Right ventricle myocardium superior (tissue), 1 donor: ENCODE results near the gene CNTN5. TPM values are rescaled to one million over a fixed set of nuclear protein-coding genes. Genes with fewer than 3 reads are reported as not detected.

Experiments
- ATAC-seq: fragments of 200-7000 bp; cut with Tn5 transposase; one replicate; pipeline ENCODE4 v1.9.1; 2020; ENCODE audit warnings: mild to moderate bottlenecking; ENCODE audit not compliant: poor library complexity
- DNase-seq: peaks from one replicate; pipeline ENCODE4 v3.0.0-alpha.2; 2020
- intact Hi-C: fragments of 100-400 bp; cut with DNase I; formaldehyde crosslinking; loops from one replicate; pipeline ENCODE4 v1.11.2; 2022
- total RNA-seq: library from RNA; stranded (reverse); fragmentation: NEBNext Ultra II Directional; extraction: Animal tissue kit (Norgen Biotek cat#: 25700); gene quantifications from one replicate; pipeline ENCODE4 v1.2.1, GENCODE V29; 2021
- donor health status: DM: no; HTN: yes; CAD: no; lungs with severe emphysema.

CNTN5 gene
- total RNA-seq, 1 donor from 2014 or later = not detected

DNA sequence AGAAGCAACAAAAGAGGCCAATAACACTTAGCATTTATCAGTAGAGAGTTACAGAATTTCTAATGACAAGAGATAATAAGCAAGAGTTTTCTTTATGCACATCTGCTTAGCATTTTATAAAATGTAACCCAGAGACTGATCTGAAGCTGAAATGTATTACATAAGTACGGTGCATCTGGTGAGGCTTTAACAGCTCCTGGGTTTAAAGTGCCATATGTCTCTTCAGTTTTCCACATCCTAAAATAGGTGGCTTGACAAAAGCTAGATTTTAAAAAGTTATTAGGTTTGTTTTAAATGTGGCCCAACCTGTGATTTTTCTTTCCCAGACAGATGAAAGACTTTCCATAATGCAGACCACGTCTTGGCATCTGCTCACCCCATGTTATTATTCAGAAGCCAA is 1045.7 kb downstream of the CNTN5 start:
- DNase-seq = no peak
- intact Hi-C loops = no loop called here
- no peak for ATAC-seq

DNA sequence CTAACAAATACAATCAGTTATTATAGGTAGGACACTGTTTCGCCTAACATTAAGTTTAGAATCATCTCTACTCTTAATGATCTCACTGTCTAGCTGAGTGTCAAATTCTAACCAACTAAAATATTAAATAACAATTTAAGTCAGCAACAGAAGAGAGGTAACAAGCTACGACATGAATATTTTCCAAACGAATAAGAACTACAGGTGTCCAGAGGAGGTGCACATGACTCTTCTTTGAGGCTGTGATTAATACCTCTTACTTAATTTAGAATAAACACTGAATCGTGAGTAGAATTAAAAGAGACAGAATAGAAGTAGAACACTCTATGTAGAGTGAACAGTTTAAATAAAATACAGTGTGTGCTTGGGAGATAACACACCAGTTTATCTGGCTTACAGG is 1047.4 kb downstream of the CNTN5 start:
- DNase-seq (no peak), ATAC-seq (no peak)
- intact Hi-C loops = no loop called here

DNA sequence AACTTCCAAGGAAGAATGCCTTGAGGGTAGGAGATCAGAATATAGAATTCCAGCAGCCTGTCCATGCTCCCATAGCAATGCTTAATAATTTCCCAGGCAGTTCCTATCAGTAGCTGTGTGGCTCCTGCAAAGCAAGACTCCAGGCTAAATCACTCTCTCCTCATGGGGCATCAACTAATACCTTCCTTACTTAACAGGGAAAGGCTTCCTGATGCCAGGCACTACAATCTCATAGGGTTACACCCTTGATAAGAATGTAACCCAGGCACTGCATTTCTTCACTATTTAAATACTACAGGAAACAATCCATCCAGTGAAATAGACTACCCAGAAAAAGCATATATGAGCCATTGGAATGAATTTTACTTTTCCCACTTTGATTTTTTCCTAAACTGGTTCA is 1051.4 kb downstream of the CNTN5 start:
- intact Hi-C loops = no loop called here
- no peak for ATAC-seq

DNA sequence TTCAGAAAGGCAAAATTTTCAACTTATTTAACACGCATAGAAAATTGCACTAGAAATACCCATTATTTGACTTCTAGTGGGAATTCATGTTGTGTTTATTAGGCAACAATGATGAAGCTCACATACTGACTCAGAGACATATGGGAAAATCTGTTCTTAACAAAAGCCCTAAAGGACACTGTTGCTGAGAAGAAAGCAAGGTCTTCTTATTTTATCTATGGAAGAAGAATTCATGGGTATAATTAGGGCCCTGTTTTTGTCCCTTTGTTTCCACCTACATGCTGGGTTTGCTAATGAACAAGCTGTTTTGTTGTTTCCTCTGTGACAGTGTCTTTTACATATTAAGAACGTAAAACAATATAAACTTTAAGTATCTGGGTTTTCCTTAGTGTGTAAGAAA is 1059.6 kb downstream of the CNTN5 start:
- intact Hi-C loops = no loop called here
- DNase-seq (no peak), ATAC-seq (no peak)

More for the DNA sequence above, 1051.4 kb downstream of the CNTN5 start:
- DNase-seq = no peak

DNA sequence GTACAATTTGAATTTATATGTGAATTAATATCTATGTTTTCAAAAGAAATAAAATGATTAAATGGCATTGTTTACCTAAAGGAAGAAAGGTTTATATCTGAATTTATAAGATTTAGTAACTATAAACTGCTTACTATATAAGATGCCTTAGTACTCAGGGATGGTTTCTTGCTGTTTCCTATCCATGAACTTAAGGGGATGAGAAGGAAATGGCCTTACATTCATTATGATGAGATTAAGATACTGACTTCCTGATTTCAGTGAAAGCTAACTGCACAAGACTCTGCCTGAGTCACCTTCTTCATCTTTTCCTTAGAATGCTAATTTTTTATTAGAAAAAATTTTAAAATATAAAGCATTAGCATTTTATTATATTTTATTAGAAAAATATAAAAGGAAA is 1060.1 kb downstream of the CNTN5 start:
- no peak for ATAC-seq
- DNase-seq = no peak
- intact Hi-C loops = no loop called here

DNA sequence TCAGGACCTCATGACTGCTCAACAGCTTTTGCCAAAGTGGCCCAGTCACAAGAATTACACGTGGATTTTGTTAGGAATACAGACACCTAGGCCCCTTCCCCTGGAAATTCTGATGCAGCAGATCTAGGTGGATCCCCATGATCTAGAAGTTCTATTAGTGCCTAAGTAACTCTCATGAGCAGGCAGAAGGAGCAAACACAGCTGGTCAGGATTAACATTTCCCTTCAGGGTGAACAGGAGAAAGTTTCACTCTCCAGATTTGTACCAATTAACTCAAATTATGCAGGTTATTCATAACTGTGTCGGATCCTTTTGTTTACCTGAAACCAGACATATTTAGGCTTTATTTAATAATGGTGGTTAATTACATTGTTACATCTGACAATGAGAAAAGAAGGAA is 1072.9 kb downstream of the CNTN5 start:
- intact Hi-C loops = no loop called here
- no peak for DNase-seq
- ATAC-seq = no peak

DNA sequence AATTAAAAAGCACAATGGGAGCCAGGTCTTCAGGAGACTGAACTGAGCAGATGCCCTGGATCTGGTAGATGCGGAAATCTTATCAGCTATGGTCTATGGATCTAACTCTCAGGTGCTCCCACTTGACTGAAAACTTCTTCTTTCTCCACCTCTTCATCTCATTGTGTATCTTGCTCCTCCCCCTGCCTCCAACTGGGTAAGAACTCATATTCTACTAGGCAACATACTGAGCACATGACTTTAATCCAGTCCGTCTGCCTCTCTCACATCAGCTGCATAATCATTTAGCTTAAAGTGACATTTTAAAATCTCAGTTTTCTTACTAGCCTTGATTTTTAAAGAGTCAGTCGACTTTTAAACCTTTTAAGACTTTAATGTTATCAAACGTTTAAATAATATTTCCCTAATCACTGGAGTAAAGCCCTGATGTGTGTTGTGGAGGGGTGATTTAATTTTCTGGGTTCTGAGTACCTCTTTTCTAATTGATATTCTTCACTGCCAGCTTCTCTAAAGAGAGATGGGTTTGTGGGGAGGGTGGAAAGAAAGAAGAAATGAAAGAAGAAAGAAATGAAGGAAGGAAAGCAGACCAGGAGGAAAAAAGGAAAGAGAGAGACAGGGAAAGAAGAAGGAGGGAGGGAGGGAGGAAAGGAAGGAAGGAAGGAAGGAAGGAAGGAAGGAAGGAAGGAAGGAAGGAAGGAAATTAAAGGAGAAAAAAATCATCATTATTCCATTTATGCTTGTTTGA is 1073.5 kb downstream of the CNTN5 start:
- ATAC-seq = no peak
- intact Hi-C loops = no loop called here

DNA sequence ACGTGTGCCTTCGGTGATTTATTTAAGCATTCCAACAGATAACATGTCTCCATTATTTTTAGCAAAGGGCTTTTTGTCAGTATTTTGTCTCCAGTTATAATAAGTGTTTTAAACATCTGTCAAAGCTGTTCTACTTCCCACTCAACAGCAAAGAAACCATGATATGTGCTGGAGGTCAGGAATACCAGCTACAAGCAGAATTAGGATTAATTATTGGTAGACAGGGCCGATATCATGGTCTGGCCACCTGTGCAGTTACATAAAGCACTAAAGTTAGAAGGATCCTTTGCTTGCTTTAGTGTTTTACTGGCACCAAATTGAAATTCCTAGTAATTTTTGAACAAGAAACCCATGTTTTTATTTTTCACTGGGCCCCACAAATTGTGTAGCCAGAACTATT is 1075.1 kb downstream of the CNTN5 start:
- intact Hi-C loops = no loop called here
- ATAC-seq (no peak), DNase-seq (no peak)

More for the DNA sequence above, 1073.5 kb downstream of the CNTN5 start:
- no peak for DNase-seq

DNA sequence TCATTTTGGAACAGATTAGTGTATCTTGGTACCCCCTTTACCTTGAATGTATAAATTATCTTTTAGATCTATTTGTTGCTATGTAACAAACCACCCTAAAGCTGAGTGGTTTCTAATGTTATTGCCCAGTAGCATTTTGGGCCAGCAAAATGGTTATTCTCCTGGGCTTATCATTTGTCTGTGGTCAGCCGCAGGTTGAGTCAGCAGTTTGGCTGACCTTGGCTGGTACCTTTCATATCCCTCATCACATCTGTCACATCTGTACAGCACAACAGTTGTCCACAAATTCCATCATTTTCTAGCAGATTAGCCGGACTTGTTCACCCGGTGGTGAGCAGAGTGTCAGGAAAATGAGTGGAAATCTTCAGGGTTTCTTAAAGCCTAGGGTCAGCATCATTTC is 1077.8 kb downstream of the CNTN5 start:
- intact Hi-C loops = no loop called here
- ATAC-seq = no peak
- DNase-seq = no peak

DNA sequence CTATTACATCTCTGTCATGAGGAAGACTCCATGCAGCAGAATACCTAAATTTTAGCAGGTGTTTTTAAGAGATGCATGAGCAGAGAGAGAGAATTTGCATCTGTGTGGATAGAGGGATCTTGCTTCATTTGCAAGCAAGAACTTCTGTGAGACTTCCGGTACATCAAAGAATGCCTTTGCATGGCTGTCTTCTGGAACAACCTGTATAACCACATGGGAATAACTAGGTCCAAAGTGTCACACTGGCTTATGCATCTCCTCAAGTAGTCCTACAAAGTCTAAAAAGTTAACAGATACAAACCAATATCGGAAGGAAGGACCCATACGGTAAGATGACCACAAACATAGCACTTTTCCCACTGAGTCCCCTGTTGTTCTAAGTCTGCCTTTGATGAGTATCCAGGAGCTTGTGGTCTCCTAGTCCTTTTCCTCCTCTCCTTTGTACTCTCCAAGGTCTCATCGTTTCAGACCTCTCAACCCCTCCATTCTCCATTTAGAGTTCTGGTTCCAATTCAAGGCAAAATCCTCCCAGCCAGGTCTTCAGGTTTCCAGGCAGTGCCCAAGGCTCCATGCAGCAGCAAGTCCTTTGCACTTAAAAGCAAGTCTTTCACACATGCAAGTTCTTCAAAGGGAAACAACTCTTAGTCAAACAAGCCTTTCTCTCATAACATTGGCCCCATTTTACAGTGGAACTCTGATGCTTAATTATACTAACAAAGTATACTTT is 1084.7 kb downstream of the CNTN5 start:
- no peak for DNase-seq
- no peak for ATAC-seq
- intact Hi-C loops = no loop called here

DNA sequence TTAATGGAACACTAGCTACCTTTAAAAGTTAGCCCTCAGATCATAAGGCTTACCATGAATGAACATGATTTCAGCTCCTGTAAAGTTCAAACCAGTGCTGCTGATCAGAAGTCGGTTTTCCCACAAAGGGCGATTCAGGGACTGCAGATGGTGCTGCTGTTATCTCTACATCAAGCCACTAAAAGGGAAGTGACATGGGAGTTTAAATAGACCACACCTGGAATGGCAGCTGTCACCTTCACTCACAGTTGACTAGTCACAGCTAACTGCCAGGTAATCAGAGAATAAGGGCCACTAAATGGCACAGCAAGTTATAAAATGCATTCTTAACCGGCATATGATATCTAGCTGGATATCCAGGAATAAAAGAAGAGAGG is 1085.2 kb downstream of the CNTN5 start:
- ATAC-seq (no peak), DNase-seq (no peak)
- intact Hi-C loops = no loop called here

DNA sequence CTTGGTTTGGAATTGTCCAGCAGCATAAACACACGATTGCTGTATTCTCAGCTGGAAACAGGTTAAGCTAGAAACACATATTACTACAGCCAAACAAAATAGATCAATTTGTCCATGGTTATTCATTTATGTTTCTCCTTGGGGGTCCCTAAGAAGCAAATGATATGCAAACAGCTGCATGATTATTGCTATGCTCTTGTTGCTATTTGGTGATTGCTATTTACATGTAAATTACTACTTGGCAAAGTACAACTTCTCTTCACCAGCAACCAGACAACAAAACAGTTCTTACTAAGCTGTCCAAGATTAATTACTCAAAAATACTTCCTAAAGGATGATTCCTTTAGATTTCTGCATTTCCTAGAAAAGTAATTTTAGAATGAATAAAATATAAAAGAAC is 1098.4 kb downstream of the CNTN5 start:
- DNase-seq (no peak), ATAC-seq (no peak)
- intact Hi-C loops = no loop called here

DNA sequence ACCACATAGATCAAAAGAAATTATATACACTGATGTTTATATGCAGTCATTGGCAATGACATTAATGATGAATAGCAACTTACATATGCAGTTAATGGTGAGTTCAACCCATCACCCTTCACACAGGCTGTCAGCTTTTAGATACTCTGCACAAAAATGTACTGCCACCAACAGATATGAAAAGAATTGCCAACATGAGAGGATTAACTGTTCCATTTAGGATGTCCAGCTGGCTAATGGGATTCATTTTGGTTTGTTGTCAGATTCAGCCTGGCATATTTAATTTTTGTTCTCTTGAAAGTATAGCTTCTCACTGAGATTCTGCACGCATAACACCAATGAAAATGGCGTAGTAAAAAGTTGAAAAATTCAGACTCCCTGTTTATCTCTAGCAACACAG is 1112.4 kb downstream of the CNTN5 start:
- DNase-seq (no peak), ATAC-seq (no peak)
- intact Hi-C loops = no loop called here

DNA sequence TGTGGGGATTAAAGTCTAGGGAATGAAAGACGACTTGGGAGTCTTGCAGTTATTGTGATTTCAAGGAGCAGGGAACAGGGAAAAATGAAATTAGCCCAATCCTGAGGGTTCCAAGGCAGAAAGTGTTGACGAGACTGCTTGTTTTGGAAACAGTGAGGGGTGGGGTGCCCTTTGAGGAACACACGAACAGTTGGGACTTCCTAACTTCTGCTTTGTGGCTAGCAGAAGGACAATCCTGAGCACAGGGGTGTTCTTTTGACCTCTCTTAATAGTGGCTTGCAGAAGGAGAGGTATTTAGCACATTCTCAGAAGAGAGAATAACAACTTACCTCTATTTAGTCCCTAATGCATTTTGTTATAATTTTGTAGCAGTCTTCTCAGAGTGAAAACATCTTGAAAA is 1120.5 kb downstream of the CNTN5 start:
- intact Hi-C loops = no loop called here
- ATAC-seq = no peak
- DNase-seq = no peak

DNA sequence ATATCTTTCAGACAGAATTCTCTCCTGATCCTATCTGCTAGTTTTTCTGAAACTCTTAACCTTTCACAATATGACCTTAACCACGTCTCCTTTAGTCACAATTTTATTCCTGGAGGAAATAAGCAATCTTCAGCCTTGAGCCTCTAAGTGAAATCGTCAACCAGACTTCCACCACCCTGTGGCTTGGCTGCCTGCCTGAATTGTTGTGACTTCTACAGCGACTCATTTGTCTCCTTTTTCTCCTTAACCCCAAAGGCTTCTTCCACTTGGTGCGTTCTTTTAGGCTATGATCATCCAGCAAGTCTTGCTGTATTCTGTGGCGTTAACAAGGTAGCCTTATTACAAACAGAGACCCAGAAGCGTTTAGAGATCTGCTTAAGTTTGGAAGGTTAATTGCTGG is 1131.2 kb downstream of the CNTN5 start:
- DNase-seq (no peak), ATAC-seq (no peak)
- intact Hi-C loops = no loop called here

DNA sequence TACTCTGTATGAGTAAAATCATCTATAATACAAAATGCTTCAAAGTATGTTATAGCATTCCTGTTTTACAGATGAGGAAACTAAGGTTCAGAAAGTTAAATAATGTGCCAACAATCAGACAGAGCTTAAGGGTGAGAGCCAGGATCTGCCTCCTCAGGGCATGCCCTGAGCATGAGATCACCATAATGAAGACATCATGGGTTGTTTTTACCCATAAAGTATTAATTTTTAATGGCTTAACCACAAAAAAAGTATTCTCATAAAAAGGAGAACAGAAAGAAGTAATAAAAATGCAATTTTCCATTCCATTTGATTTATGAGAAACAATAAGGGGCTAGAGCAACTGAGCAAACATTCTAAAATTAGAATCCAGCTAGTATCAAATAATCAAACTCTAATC is 1132.0 kb downstream of the CNTN5 start:
- no peak for DNase-seq
- intact Hi-C loops = no loop called here
- ATAC-seq = no peak

DNA sequence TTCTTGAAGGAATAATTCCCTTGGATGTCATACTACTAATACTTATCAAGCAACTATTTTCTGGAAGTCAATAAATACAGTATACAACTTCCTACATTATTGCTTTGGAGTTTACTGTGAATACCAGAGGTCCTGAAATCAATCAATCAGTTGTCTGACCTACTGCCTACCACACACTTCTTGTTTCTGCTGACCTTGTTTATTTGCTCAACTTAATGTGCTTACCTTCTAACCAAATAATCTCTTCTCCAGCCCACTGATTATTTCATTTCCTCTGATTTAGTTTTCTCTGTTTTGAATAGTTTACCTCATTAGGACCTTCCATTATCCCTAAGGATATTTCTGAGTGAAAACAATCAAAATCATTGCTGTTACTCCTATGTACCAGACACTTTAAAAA is 1142.7 kb downstream of the CNTN5 start:
- no peak for ATAC-seq
- intact Hi-C loops = no loop called here
- no peak for DNase-seq

DNA sequence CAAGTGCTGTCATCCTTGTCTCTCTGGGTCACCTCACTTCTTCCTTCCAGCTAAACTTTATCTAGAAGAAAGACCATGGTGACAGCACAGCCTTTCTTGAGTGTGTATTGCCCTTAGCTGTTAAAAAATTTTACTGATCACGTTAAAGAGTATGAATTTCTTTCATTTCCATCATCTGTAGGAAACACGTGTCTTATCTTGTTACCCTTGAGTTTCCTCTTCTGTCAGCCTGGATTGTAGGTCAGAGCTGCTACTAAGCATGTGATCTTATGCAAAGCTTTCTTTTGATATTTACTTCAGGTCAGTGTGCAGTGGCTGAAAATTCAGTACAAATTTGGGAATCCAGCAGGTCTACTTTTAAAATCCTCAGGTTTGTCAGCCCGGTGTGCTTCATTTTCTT is 1154.1 kb downstream of the CNTN5 start:
- intact Hi-C loops = no loop called here
- DNase-seq (no peak), ATAC-seq (no peak)

DNA sequence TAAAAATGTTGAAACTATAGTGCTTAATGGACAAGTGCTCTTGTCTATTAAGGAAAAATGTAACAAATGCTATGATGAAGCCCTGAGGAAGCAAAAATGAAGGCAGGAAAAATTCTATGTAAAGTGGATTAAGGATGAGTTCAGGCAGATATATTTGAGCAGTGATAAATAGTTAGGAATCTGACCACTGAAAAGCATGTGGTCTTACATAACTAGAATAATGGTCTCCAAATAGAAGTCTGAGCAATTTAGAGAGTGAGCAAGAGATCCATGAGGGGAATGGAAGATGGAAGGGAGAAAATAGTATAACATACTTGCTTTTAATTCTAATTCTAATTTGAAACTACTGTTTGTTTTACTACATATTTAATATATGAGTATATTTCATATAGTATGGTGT is 1155.7 kb downstream of the CNTN5 start:
- DNase-seq (no peak), ATAC-seq (no peak)
- intact Hi-C loops = no loop called here

DNA sequence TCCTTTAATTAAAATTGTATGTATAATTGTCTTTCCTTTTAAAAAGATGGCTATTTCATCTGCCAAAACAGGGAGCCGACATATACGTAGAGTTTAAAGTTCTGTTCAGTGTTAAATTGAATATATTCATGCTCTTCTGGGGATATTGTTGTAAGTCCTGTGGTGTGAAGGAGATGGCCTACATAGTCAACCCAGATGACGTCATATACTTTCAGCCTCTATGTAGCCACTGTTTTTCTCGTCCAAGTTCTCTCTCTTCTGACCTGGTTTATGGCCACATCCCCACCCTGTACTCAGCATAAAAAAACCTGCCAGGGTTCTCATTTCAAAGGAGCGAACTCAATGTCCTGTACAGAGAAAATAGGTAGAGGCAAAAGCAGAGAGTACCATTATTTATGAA is 1156.9 kb downstream of the CNTN5 start:
- ATAC-seq = no peak
- no peak for DNase-seq
- intact Hi-C loops = no loop called here

DNA sequence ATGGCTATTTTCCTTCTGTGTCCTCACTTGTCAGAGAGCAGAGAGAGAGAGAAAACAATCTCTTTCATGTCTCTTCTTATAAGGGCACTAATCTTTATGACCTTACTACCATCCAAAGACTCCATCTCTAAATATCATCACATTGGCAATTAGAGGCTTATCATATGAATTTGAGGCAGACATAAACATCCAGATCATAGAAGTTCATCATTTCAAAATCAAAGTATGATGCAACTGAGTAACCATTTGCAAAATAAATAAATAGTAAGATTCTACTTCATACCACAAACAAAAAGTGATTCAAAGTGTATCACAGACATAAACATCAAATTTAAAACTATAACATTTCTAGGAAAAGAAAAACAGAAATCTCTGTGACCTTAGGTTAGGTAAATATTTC is 1161.6 kb downstream of the CNTN5 start:
- ATAC-seq (no peak), DNase-seq (no peak)
- intact Hi-C loops = no loop called here
